ENCODE measurements around the gene TOMM6.

The TOMM6 gene

DNA sequence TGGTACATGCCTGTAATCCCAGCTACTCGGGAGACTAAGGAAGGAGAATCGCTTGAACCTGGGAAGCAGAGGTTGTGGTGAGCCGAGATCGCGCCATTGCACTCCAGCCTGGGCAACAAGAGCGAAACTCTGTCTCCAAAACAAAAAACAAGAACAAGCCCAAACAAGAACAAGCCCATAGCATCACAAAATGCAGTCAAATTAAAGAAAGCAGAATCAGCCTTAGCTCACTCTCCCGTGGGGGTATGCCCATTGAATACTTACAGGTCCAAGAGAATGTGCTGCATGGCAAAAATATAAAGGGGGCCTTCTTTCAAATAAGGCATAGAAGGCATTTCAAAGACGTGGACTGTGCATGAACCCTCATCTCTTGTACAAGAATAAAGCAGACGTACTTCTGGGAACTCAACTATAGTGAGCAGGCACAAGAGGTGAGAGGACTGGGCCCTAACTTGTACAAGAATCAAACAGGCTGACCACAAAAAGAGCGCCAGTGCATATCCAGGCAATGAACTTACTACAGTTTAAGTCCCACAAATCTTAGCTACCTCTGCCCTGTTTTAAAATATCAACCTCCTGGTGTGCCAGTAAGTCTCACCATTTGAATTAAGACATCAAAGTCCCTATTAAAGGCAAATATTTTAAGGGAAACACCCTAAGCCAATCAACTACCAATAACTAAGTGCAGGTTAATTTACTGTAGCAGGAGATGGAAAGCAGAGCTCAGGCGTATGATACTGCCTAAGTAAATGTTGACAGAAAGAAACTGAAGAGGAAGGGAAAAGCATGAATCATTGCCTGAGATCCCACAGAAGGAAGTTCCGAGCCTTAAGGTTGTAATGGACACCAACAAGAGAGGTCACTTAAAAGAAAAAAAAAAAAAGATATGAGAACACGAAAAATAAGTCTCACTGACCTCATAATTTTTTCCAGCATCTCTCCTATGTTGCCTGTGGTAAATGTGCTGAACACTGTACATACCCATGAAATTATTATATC is 37.4 kb downstream of the TOMM6 start:
- no peak for DNase-seq (ENCODE audit: low spot score)

- DNase-seq (ENCODE audit: low spot score) = no peak
Observed at GRCh38 chr6:41826343-41827022, 39.0 kb downstream of the TOMM6 start.

DNA sequence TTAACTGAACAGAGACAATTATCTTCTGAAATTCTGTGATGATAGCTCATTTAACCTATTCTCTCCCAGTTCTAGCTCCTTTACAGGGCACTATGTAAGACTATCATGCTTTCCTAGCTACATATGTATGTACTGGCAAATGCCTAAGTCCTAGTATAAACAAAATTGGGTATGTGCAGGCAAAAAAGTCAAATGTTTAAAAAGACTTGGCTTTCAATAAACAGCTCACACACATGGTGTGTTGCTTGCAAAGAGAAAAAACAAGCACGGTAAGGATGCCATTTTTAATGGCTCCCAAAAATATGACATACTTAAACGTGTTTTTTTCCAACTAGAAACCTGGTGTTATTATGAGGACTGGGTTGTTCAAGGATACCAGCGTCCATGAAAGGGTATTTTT is 44.8 kb downstream of the TOMM6 start:
- DNase-seq (ENCODE audit: low spot score) = no peak

- DNase-seq (ENCODE audit: low spot score) = no peak
Observed at GRCh38 chr6:41836022-41836659, 48.6 kb downstream of the TOMM6 start.

DNA sequence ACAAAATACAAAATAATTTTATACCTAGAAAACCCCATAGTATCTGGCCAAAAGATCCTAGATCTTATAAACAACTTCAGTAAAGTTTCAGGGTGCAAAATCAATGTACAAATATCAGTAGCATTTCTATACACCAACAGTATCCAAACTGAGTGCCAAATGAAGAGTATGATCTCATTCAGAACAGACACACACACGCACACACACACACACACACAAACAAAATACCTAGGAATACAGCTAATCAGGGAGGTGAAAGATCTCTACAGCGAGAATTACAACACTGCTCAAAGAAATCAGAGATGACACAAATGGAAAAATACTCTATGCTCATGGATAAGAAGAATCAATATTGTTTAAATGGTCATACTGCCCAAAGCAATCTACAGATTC is 49.2 kb downstream of the TOMM6 start:
- no peak for DNase-seq (ENCODE audit: low spot score)
